Naive B cell (primary cell): ENCODE measurements around the gene LYRM4. TPM values are rescaled to one million over a fixed set of nuclear protein-coding genes. Genes with fewer than 3 reads are reported as not detected.
A peak's percentile ranks its signal among the peaks of the same experiment; 100 is the strongest.
"Not testable (repeated sequence)": the region's sequence is repeated elsewhere in the genome, so short reads cannot be mapped to it uniquely, and the experiment has no call there.

Experiments used
- ATAC-seq, 2 donors: fragments of 150-1000 bp; cut with Tn5 transposase; 2 replicates each; pipeline ENCODE4 v1.10.0; 2021; ENCODE audit warnings: low read depth in 2 of 2, mild to moderate bottlenecking in 2 of 2, moderate library complexity in 2 of 2
- DNase-seq: peaks from one replicate; pipeline ENCODE4 v3.0.0; 2022
- H3K27ac Mint-ChIP-seq, 6 donors: one replicate each; pipeline ENCODE4 v1.8.0; 2020 to 2022; ENCODE audit warnings: mild to moderate bottlenecking in 6 of 6, mixed read lengths in 6 of 6, moderate library complexity in 5 of 6, inconsistent platforms in 2 of 6
- H3K27me3 Mint-ChIP-seq, 3 donors: one replicate each; pipeline ENCODE4 v1.8.0; 2021 to 2022; ENCODE audit warnings: mixed read lengths in 3 of 3, mild to moderate bottlenecking in 1 of 3
- H3K36me3 Mint-ChIP-seq, 2 donors: one replicate each; pipeline ENCODE4 v1.8.0; 2020 to 2022; ENCODE audit warnings: mixed read lengths in 2 of 2, inconsistent platforms in 1 of 2, mild to moderate bottlenecking in 1 of 2
- H3K4me1 Mint-ChIP-seq, 3 donors: one replicate each; pipeline ENCODE4 v1.8.0; 2020 to 2022; ENCODE audit warnings: mixed read lengths in 3 of 3, inconsistent platforms in 1 of 3, mild to moderate bottlenecking in 1 of 3, moderate library complexity in 1 of 3
- H3K4me3 Mint-ChIP-seq, 8 donors: one replicate each; pipeline ENCODE4 v1.8.0; 2020 to 2022; ENCODE audit warnings: mild to moderate bottlenecking in 8 of 8, mixed read lengths in 8 of 8, moderate library complexity in 8 of 8, inconsistent platforms in 2 of 8
- H3K9me3 Mint-ChIP-seq, 7 donors: one replicate each; pipeline ENCODE4 v1.8.0; 2020 to 2022; ENCODE audit warnings: mixed read lengths in 7 of 7, mild to moderate bottlenecking in 5 of 7, inconsistent platforms in 2 of 7, moderate library complexity in 1 of 7
- polyA plus RNA-seq, 6 donors: library from polyadenylated mRNA; unstranded; fragments of 300-500 nt; fragmentation: Illumina TruSeq; gene quantifications; one replicate each; pipeline ENCODE4 v1.2.3, GENCODE V29; 2021; ENCODE audit warnings: low read depth in 6 of 6

The LYRM4 gene
- polyA plus RNA-seq, 6 donors from 2014 or later: 33.1 to 44.6 (median 40.7) TPM

- H3K27me3 Mint-ChIP-seq: no peaks in the 10 kb centered on the region
- peaks cover 0 to 11% of the 10 kb centered on the region in 2 donors for H3K36me3 Mint-ChIP-seq
- H3K4me3 Mint-ChIP-seq: peak overlapping the region; percentile 34 to 87 (median 74)
- no peaks in the 10 kb centered on the region for H3K9me3 Mint-ChIP-seq
- DNase-seq (peak; percentile 41), ATAC-seq (peak; percentile 98)
- H3K27ac Mint-ChIP-seq: peak overlapping the region; percentile 89 to 97 (median 94)
- peaks cover 47 to 52% (median 50%) of the 10 kb centered on the region in 3 donors for H3K4me1 Mint-ChIP-seq
Measured at GRCh38 chr6:5132731-5133130, 128.0 kb downstream of the LYRM4 start.

DNA sequence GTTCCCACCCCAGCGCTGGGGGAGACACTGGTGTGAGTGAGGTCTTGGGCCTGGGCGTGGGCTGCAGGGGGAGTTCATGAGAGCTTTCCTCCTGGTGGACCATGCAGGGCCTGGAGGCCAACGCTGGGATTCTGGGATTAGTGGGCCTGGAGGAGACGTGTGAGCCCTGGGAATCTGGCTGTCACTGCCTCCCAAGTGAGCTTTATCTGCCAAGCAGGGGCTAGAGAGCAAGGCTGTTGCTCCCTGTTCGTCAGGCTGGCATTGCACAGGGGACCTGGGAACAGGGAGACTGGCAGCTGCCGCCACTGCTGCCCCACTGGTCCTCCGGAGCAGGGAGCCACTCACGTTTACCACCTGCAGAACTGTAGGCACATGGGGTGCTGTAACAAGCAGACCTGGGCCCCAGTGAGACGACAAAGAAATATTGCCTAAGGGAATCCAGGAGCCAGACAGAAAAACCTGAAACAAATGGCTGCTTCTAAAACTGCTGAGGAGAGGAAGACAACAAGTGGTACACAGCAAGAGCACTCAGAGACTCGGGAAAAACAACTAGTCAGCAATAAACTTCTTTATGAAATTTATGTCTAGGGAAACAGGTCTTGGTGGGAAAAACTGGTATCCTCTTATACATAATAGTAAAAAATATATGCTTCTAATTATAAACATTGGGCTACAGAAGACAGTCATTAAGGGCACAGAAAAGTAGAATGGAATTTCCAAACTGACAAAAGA, 130.4 kb downstream of the LYRM4 start:
- peak overlapping the region in 4 of 6 donors; percentile 7 to 68 (median 52) for H3K27ac Mint-ChIP-seq
- peak overlapping the region in 1 of 8 donors; percentile 39 for H3K4me3 Mint-ChIP-seq
- H3K9me3 Mint-ChIP-seq: no peaks in the 10 kb centered on the region
- no peak for ATAC-seq
- H3K4me1 Mint-ChIP-seq: peaks cover 41 to 45% (median 42%) of the 10 kb centered on the region in 3 donors
- no peaks in the 10 kb centered on the region for H3K27me3 Mint-ChIP-seq
- H3K36me3 Mint-ChIP-seq: peaks cover 0 to 11% of the 10 kb centered on the region in 2 donors
- no peak for DNase-seq

- peaks cover 38 to 45% (median 38%) of the 10 kb centered on the region in 3 donors for H3K4me1 Mint-ChIP-seq
- no peak overlapping the region for H3K4me3 Mint-ChIP-seq
- no peak for DNase-seq
- H3K27me3 Mint-ChIP-seq: no peaks in the 10 kb centered on the region
- H3K36me3 Mint-ChIP-seq: peaks cover 0 to 5% of the 10 kb centered on the region in 2 donors
- no peaks in the 10 kb centered on the region for H3K9me3 Mint-ChIP-seq
- peak overlapping the region in 2 of 6 donors; percentile 44 to 81 for H3K27ac Mint-ChIP-seq
- no peak for ATAC-seq
Measured at GRCh38 chr6:5128351-5128750, 132.4 kb downstream of the LYRM4 start.

DNA sequence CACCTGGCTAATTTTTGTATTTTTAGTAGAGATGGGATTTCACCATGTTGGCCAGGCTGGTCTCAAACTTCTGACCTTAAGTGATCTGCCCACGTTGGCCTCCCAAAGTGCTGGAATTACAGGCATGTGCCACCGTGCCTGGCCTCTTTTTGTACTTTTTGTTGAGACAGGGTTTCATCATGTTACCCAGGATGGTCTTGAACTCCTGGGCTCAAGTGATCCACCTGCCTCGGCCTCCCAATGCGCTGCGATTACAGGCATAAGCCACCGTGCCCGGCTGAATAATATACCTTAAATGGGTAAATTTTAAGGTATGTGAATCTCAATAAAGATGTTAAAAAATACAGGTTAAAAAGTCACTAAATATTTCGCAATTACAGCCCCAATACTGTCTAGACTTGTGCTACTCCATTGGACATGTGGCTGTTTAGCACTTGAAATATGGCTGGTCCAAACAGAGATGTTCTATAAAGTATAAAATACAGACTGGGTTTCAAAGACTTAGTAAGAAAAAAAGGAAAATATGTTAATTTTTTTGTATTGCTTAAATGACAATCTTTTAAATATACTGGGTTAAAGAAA, 133.6 kb downstream of the LYRM4 start:
- no peaks in the 10 kb centered on the region for H3K27me3 Mint-ChIP-seq
- H3K27ac Mint-ChIP-seq: no peak overlapping the region
- peaks cover 26 to 34% (median 28%) of the 10 kb centered on the region in 3 donors for H3K4me1 Mint-ChIP-seq
- no peak overlapping the region for H3K4me3 Mint-ChIP-seq
- no peak for DNase-seq
- no peak for ATAC-seq
- no peaks in the 10 kb centered on the region for H3K9me3 Mint-ChIP-seq
- peaks cover 0 to 5% of the 10 kb centered on the region in 2 donors for H3K36me3 Mint-ChIP-seq

DNA sequence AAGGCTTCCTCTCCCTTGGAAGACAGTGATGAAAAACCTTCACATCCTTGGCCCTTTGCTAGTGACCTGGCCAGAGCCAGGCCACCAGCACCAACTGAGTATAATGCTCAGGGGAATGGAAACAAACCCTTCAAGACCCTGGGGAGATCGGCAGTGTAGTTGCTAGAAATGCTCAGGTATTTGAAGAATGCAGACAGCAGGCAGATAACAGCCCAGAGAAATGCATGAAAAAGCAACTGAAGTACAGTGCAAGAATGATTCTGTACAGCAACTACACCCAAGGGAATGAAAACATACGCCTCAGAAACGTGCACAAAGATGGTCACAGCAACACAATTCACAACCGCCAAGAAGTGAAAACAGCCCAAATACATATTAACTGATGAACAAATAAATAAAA, 134.5 kb downstream of the LYRM4 start:
- H3K4me3 Mint-ChIP-seq: no peak overlapping the region
- no peak overlapping the region for H3K27ac Mint-ChIP-seq
- H3K36me3 Mint-ChIP-seq: peaks cover 0 to 7% of the 10 kb centered on the region in 2 donors
- H3K9me3 Mint-ChIP-seq: no peaks in the 10 kb centered on the region
- no peak for DNase-seq
- H3K4me1 Mint-ChIP-seq: peaks cover 22 to 28% (median 24%) of the 10 kb centered on the region in 3 donors
- no peaks in the 10 kb centered on the region for H3K27me3 Mint-ChIP-seq
- ATAC-seq: no peak

DNA sequence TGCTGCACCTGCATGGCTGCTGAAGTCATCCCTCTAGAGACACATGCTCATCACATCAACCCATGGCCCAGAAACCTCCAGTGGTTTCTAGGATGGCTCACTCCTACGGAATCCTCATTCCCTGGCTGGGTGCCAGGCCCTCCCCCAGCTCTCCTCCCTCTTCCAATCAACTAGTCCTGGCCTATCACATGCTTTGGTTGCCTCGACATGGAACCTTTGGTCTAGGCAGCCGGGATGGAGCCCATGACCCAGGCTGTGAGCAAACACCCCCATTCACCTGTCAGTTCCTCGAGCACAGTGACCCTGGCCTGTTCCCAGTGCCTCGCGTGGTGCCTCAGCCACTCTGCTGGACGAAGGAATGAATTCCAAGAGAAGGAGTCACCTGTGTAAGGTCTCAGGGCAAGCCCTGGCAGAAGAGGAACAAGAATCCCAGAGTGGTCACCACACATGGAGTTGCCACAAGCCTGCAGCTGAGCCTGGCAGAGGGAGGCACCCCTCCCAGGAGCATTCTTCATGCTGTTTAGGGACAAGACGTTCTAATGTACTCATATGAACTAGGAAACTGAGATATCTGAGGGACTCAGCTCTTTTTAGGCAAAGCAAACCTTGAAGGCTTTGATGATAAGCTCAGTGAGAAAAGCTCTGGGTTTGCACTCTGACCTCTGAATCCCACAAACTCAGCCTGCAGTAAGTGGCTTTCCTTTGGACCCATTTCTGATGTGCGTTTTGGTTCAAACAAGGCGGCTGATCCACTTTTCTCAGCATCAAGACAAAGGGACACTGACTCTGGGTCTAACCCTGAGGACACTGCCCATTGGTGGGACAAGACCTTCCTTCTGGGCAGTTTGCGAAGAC, 135.4 kb downstream of the LYRM4 start:
- Mint-ChIP-seq H3K36me3 (peaks cover 0 to 10% of the 10 kb centered on the region in 2 donors), H3K9me3 (no peaks in the 10 kb centered on the region), H3K4me1 (peaks cover 19 to 22% (median 20%) of the 10 kb centered on the region in 3 donors), H3K27me3 (no peaks in the 10 kb centered on the region), H3K27ac (no peak overlapping the region), H3K4me3 (no peak overlapping the region)
- DNase-seq: no peak
- ATAC-seq: no peak

- Mint-ChIP-seq H3K4me3 (no peak overlapping the region), H3K27ac (peak overlapping the region in 1 of 6 donors; percentile 9), H3K27me3 (no peaks in the 10 kb centered on the region), H3K4me1 (peaks cover 14 to 18% (median 16%) of the 10 kb centered on the region in 3 donors), H3K36me3 (peaks cover 0 to 10% of the 10 kb centered on the region in 2 donors), H3K9me3 (no peaks in the 10 kb centered on the region)
- ATAC-seq: no peak
- no peak for DNase-seq
Measured at GRCh38 chr6:5124526-5124925, 136.2 kb downstream of the LYRM4 start.

GRCh38 chr6:5123296-5124143, 137.2 kb downstream of the LYRM4 start:
- Mint-ChIP-seq H3K9me3 (no peaks in the 10 kb centered on the region), H3K4me1 (peaks cover 4 to 8% (median 6%) of the 10 kb centered on the region in 3 donors), H3K27me3 (no peaks in the 10 kb centered on the region), H3K27ac (peak overlapping the region in 1 of 6 donors; percentile 44), H3K36me3 (peaks cover 0 to 7% of the 10 kb centered on the region in 2 donors), H3K4me3 (no peak overlapping the region)
- DNase-seq (no peak), ATAC-seq (no peak)

- Mint-ChIP-seq H3K27ac (peak overlapping the region in 1 of 6 donors; percentile 44), H3K4me3 (no peak overlapping the region), H3K27me3 (no peaks in the 10 kb centered on the region), H3K9me3 (no peaks in the 10 kb centered on the region), H3K4me1 (no peaks in the 10 kb centered on the region), H3K36me3 (peaks cover 0 to 10% of the 10 kb centered on the region in 2 donors)
- ATAC-seq (no peak), DNase-seq (no peak)
Measured at GRCh38 chr6:5122504-5123112, 138.1 kb downstream of the LYRM4 start.

DNA sequence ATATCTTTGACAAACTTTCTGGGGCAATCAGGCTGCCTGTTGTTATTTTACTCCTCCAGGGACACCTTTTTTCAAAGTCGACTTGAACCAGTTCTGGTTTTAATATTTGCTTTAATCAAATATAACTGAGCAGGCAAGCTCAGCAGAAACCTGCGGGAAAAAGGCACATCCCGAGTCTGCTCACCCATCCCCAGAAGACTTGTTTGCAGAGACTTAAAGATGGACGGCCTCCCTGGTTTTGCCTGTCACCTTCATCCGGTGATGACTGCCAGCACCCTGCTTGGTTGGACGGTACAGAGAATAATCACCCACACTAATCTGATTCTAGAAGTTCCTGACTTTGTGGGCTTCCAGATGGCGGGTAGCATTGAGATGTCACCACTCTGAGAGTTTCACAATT, 138.8 kb downstream of the LYRM4 start:
- no peak overlapping the region for H3K4me3 Mint-ChIP-seq
- H3K4me1 Mint-ChIP-seq: no peaks in the 10 kb centered on the region
- H3K9me3 Mint-ChIP-seq: no peaks in the 10 kb centered on the region
- no peaks in the 10 kb centered on the region for H3K27me3 Mint-ChIP-seq
- H3K36me3 Mint-ChIP-seq: peaks cover 0 to 10% of the 10 kb centered on the region in 2 donors
- no peak overlapping the region for H3K27ac Mint-ChIP-seq
- DNase-seq (no peak), ATAC-seq (no peak)

GRCh38 chr6:5121479-5121878, 139.3 kb downstream of the LYRM4 start:
- ATAC-seq (no peak), DNase-seq (no peak)
- Mint-ChIP-seq H3K36me3 (peaks cover 0 to 10% of the 10 kb centered on the region in 2 donors), H3K9me3 (no peaks in the 10 kb centered on the region), H3K27me3 (no peaks in the 10 kb centered on the region), H3K4me3 (no peak overlapping the region), H3K4me1 (no peaks in the 10 kb centered on the region), H3K27ac (peak overlapping the region in 1 of 6 donors; percentile 54)

DNA sequence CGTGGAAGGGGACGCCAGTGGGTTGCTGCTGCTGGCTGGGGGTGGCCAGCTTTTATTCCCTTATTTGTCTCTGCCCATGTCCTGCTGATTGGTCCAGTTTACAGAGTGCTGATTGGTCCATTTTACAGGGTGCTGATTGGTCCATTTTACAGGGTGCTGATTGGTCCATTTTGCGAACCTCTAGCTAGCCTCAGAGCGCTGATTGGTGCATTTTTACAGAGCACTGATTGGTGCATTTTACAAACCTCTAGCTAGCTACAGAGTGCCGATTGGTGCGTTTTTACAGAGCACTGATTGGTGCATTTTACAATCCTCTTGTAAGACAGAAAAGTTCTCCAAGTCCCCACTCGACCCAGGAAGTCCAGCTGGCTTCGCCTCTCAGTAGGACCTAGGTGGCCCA, 140.2 kb downstream of the LYRM4 start:
- H3K4me1 Mint-ChIP-seq, DNase-seq, H3K4me3 Mint-ChIP-seq, H3K9me3 Mint-ChIP-seq, ATAC-seq, H3K27me3 Mint-ChIP-seq, H3K27ac Mint-ChIP-seq: not testable (repeated sequence)
- H3K36me3 Mint-ChIP-seq: peaks cover 0 to 10% of the 10 kb centered on the region in 2 donors
